ENCODE results near the gene PTGDS. TPM values are rescaled to one million over a fixed set of nuclear protein-coding genes. Genes with fewer than 3 reads are reported as not detected.

PTGDS gene
- total and polyA plus RNA-seq, 10 donors = 134 to 1,396 (median 412) TPM

DNA sequence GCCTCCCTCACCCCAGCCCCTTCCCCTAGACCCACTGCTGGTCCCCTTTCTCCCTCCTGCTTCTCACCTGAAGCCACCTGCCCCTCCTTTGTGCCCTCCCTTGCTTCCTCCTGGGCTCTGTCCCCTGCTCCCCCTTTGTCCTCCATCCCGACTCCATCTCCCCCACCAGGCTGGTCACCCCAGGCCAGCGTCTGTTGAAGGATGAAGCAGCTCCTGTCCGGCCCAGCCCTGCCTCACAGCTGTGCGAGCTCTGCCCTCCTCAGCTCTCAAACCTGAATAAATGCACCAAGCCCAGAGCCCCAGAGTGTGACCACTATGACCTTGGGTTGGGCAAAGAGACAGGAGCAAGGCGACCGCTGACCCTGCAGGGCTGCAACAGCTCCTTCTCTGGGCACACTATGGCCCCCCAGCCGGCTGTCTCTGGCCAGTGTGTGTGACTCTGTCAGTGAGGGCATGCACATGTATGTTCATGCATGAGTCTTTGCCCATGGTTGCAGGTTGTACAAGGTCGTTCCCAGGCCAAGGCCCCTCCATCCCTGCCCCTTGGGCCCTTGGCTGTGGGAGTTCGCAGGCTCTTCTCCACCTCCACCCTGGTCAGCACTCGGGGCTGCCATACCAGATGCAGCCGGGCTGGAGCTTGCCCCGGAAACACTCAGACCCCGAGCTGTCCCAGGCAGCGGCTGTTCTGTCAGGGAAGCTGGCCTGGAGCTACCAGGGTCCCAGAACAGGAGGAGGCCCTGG, 21.9 kb upstream of the PTGDS start:
- WGBS, 5 donors = 85 to 91% (median 88%) methylated on average over 7 to 14 of the region's 14 CpGs
- Histone ChIP-seq H3K9me3 (no peaks in the 10 kb centered on the region), H3K27ac (no peak overlapping the region), H3K36me3 (no peaks in the 10 kb centered on the region), H3K4me1 (peaks cover 3 to 48% (median 18%) of the 10 kb centered on the region in 6 donors), H3K27me3 (replicated peaks in 1 of 7) (no peaks in the 10 kb centered on the region), H3K4me3 (no peak overlapping the region)
- peak; percentile 63 for DNase-seq
- no peak for TF ChIP-seq POLR2AphosphoS5 (IDR thresholded peaks at IDR 0.05)
- TF ChIP-seq POLR2A (IDR thresholded peaks at IDR 0.05) = no peak
- TF ChIP-seq, protein P1, sequence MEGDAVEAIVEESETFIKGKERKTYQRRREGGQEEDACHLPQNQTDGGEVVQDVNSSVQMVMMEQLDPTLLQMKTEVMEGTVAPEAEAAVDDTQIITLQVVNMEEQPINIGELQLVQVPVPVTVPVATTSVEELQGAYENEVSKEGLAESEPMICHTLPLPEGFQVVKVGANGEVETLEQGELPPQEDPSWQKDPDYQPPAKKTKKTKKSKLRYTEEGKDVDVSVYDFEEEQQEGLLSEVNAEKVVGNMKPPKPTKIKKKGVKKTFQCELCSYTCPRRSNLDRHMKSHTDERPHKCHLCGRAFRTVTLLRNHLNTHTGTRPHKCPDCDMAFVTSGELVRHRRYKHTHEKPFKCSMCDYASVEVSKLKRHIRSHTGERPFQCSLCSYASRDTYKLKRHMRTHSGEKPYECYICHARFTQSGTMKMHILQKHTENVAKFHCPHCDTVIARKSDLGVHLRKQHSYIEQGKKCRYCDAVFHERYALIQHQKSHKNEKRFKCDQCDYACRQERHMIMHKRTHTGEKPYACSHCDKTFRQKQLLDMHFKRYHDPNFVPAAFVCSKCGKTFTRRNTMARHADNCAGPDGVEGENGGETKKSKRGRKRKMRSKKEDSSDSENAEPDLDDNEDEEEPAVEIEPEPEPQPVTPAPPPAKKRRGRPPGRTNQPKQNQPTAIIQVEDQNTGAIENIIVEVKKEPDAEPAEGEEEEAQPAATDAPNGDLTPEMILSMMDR (IDR thresholded peaks at IDR 0.05 in 8 of 11, conservative IDR thresholded peaks at IDR 0.05 in 3 of 11) = no peak
- intact Hi-C loops (cut with DNase I; ENCODE audit: low total_unique reads) = no loop called here

DNA sequence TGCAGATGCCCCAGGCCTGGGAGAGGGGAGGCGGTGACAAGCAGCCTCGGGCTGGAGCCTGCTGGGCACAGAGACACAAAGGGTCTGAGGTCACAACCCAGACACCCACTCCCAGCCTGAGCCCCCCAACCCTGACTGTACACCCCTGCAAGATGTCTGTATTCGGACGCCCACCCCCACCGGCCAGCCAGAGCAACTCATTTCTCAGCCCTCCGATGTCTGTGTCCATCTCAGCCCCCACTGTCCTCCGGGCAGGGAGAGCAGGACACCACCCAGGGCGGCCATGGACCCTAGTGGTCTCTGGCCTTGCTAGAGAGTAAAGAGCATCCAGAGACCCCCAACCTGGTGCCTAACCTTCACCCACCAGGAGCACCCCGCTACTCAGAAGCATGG, 21.4 kb upstream of the PTGDS start:
- intact Hi-C loops (cut with DNase I; ENCODE audit: low total_unique reads) = no loop called here
- Histone ChIP-seq H3K9me3 (no peaks in the 10 kb centered on the region), H3K27me3 (replicated peaks in 1 of 7) (no peaks in the 10 kb centered on the region), H3K4me3 (no peak overlapping the region), H3K27ac (no peak overlapping the region), H3K4me1 (peaks cover 0 to 46% (median 17%) of the 10 kb centered on the region in 6 donors), H3K36me3 (no peaks in the 10 kb centered on the region)
- 85 to 95% (median 90%) methylated on average over 7 to 9 of the region's 9 CpGs for WGBS, 5 donors
- TF ChIP-seq POLR2A (IDR thresholded peaks at IDR 0.05) (no peak), POLR2AphosphoS5 (IDR thresholded peaks at IDR 0.05) (no peak)
- TF ChIP-seq, protein P1 (IDR thresholded peaks at IDR 0.05 in 8 of 11, conservative IDR thresholded peaks at IDR 0.05 in 3 of 11) = no peak
- DNase-seq = no peak

DNA sequence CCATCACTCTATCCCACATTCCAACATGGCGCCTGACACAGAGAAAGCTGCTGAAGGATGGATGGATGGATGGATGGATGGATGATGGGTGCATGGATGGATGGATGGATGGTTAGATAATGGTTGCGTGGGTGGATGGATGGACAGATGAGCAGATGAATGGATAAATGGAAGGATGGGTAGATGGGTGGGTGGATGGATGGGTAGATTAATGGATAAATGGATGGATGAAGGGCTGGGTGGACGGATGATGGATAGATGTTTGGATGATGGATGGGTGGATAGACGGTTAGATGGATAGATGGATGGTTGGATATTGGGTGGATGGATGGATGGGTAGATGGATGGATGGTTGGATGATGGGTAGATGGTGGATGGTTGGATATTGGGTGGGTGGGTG, 20.7 kb upstream of the PTGDS start:
- Histone ChIP-seq H3K27me3 (replicated peaks in 1 of 7) (no peaks in the 10 kb centered on the region), H3K27ac (no peak overlapping the region), H3K4me3 (no peak overlapping the region), H3K9me3 (no peaks in the 10 kb centered on the region), H3K36me3 (no peaks in the 10 kb centered on the region), H3K4me1 (peaks cover 0 to 46% (median 20%) of the 10 kb centered on the region in 6 donors)
- no peak for DNase-seq
- intact Hi-C loops (cut with DNase I; ENCODE audit: low total_unique reads) = no loop called here
- 92 to 97% (median 95%) methylated on average over 4 of the region's 4 CpGs for WGBS, 5 donors
- no peak for TF ChIP-seq POLR2AphosphoS5 (IDR thresholded peaks at IDR 0.05)
- TF ChIP-seq POLR2A (IDR thresholded peaks at IDR 0.05) = no peak
- TF ChIP-seq, protein P1 (IDR thresholded peaks at IDR 0.05 in 8 of 11, conservative IDR thresholded peaks at IDR 0.05 in 3 of 11) = no peak

GRCh38 chr9:136957461-136957860, 19.8 kb upstream of the PTGDS start:
- WGBS, 5 donors = 81 to 100% (median 91%) methylated on average over 1 of the region's 1 CpG
- no peak overlapping the region for H3K27ac ChIP-seq
- H3K4me3 ChIP-seq = no peak overlapping the region
- intact Hi-C loops (cut with DNase I; ENCODE audit: low total_unique reads) = no loop called here
- no peak for DNase-seq
- H3K27me3 ChIP-seq (replicated peaks in 1 of 7) = no peaks in the 10 kb centered on the region
- no peaks in the 10 kb centered on the region for H3K36me3 ChIP-seq
- peaks cover 0 to 46% (median 22%) of the 10 kb centered on the region in 6 donors for H3K4me1 ChIP-seq
- no peaks in the 10 kb centered on the region for H3K9me3 ChIP-seq
- TF ChIP-seq, protein P1 (IDR thresholded peaks at IDR 0.05 in 8 of 11, conservative IDR thresholded peaks at IDR 0.05 in 3 of 11) = no peak
- no peak for TF ChIP-seq POLR2A (IDR thresholded peaks at IDR 0.05)
- no peak for TF ChIP-seq POLR2AphosphoS5 (IDR thresholded peaks at IDR 0.05)
